H1 (cell line): ENCODE results near the gene PRRT2. TPM values are rescaled to one million over a fixed set of nuclear protein-coding genes. Genes with fewer than 3 reads are reported as not detected.

Experiments used
- CTCF ChIA-PET: fragments of 300-600 bp; sonication (Branson Sonifier 250); formaldehyde crosslinking; loops from one replicate; lab custom pipeline; 2021; ENCODE audit not compliant: partially characterized antibody; lab: Charles Lee
- POLR2A ChIA-PET: fragments of 300-600 bp; sonication (Branson Sonifier 250); formaldehyde crosslinking; loops from one replicate; lab custom pipeline; 2021; ENCODE audit warnings: inconsistent platforms; ENCODE audit not compliant: partially characterized antibody; lab: Charles Lee
- DNase-seq, 2 experiments: peaks; one replicate each; pipeline versions ENCODE4 v3.0.0 to v3.0.0-alpha.2; 2010 to 2022; ENCODE audit warnings: low spot score in 2 of 2, low read depth in 1 of 2, mixed read lengths in 1 of 2
- FAIRE-seq: peaks from 2 replicates; lab custom pipeline; 2011; peaks lifted over from hg19 to GRCh38; lab: Jason Lieb, UNC
- H2AFZ ChIP-seq: 2 replicates; pipeline ENCODE4 v1.8.1; 2012; ENCODE audit warnings: low read length, inconsistent platforms
- H2AK5ac ChIP-seq: 2 replicates; pipeline ENCODE4 v1.6.1; 2013; ENCODE audit warnings: low read depth, low read length
- H2BK120ac ChIP-seq: replicated peaks from 2 replicates; pipeline ENCODE3; 2013; ENCODE audit warnings: low read depth, low read length, inconsistent platforms
- H2BK12ac ChIP-seq: 2 replicates; pipeline ENCODE4 v1.6.1; 2013; ENCODE audit warnings: low read depth, low read length
- H2BK15ac ChIP-seq: 2 replicates; pipeline ENCODE4 v1.6.1; 2013; ENCODE audit warnings: low read length
- H2BK20ac ChIP-seq: 2 replicates; pipeline ENCODE4 v1.6.1; 2013; ENCODE audit warnings: low read length
- H2BK5ac ChIP-seq: 2 replicates; pipeline ENCODE4 v1.6.1; 2013; ENCODE audit warnings: low read depth, low read length
- H3K14ac ChIP-seq: 2 replicates; pipeline ENCODE4 v1.6.1; 2013; ENCODE audit warnings: inconsistent platforms; ENCODE audit not compliant: insufficient read length
- H3K18ac ChIP-seq: 2 replicates; pipeline ENCODE4 v1.6.1; 2013; ENCODE audit warnings: low read length; ENCODE audit errors: extremely low read depth
- H3K23ac ChIP-seq: 2 replicates; pipeline ENCODE4 v1.6.1; 2013; ENCODE audit warnings: inconsistent platforms; ENCODE audit not compliant: insufficient read length
- H3K23me2 ChIP-seq: 2 replicates; pipeline ENCODE4 v1.6.1; 2013; ENCODE audit warnings: low read depth, low read length
- H3K27ac ChIP-seq: 2 replicates; pipeline ENCODE4 v1.6.1; 2011; ENCODE audit warnings: low read depth, low read length, inconsistent platforms
- H3K27me3 ChIP-seq, 4 experiments: replicated peaks in 1 of 4; 1 replicate in 1 of 4; 2 replicates in 3 of 4; pipeline versions ENCODE4 v1.6.1 to v1.8.1; 2011 to 2013; ENCODE audit warnings: low read length in 3 of 4, mild to moderate bottlenecking in 3 of 4, inconsistent platforms in 2 of 4, mixed read lengths in 2 of 4, moderate library complexity in 1 of 4; ENCODE audit not compliant: control insufficient read depth in 3 of 4, insufficient read depth in 3 of 4; ENCODE audit errors: extremely low read depth in 1 of 4
- H3K36me3 ChIP-seq, 4 experiments: 2 replicates each; pipeline versions ENCODE4 v1.6.1 to v1.8.1; 2011 to 2013; ENCODE audit warnings: mild to moderate bottlenecking in 4 of 4, low read length in 3 of 4, moderate library complexity in 2 of 4, control low read depth in 1 of 4, inconsistent platforms in 1 of 4; ENCODE audit not compliant: insufficient read depth in 4 of 4, control insufficient read depth in 2 of 4
- H3K4ac ChIP-seq: replicated peaks from 2 replicates; pipeline ENCODE3; 2013; ENCODE audit warnings: low read length, low read depth, mixed read lengths, inconsistent platforms; ENCODE audit not compliant: insufficient read length
- H3K4me1 ChIP-seq, 4 experiments: replicated peaks in 1 of 4; 1 replicate in 1 of 4; 2 replicates in 3 of 4; pipeline versions ENCODE4 v1.6.1 to v1.8.1; 2011 to 2013; ENCODE audit warnings: low read length in 3 of 4, inconsistent platforms in 2 of 4, mixed read lengths in 1 of 4; ENCODE audit not compliant: insufficient read depth in 4 of 4, control insufficient read depth in 3 of 4
- H3K4me2 ChIP-seq, 2 experiments: 2 replicates each; pipeline versions ENCODE4 v1.6.1 to v1.8.1; 2011 to 2013; ENCODE audit warnings: low read depth in 2 of 2, low read length in 2 of 2, control low read depth in 1 of 2, inconsistent platforms in 1 of 2, mild to moderate bottlenecking in 1 of 2; ENCODE audit not compliant: insufficient read depth in 1 of 2
- H3K4me3 ChIP-seq, 4 experiments: fragments of 200-600, 300-600 bp in 1 of 4; sonication (generic), shearing (Covaris generic), sonication (Bioruptor Twin) in 1 of 4; 2 replicates each; pipeline versions ENCODE4 v1.5.1 to v1.8.1; 2011 to 2016; ENCODE audit warnings: low read length in 4 of 4, low read depth in 3 of 4, control low read depth in 2 of 4, inconsistent platforms in 2 of 4, mild to moderate bottlenecking in 2 of 4, mixed read lengths in 1 of 4, moderate library complexity in 1 of 4; ENCODE audit not compliant: insufficient read depth in 2 of 4; ENCODE audit errors: extremely low read depth in 1 of 4
- H3K56ac ChIP-seq: replicated peaks from 2 replicates; pipeline ENCODE3; 2013; ENCODE audit warnings: low read depth, mild to moderate bottlenecking, mixed read lengths, low read length, inconsistent platforms; ENCODE audit not compliant: insufficient read length
- H3K79me1 ChIP-seq: 2 replicates; pipeline ENCODE4 v1.6.1; 2013; ENCODE audit warnings: low read depth, low read length, control low read depth
- H3K79me2 ChIP-seq, 2 experiments: 2 replicates each; pipeline versions ENCODE4 v1.6.1 to v1.8.1; 2012 to 2013; ENCODE audit warnings: low read length in 2 of 2, mild to moderate bottlenecking in 2 of 2, inconsistent platforms in 1 of 2; ENCODE audit not compliant: insufficient read depth in 2 of 2, control insufficient read depth in 1 of 2
- H3K9ac ChIP-seq, 4 experiments: replicated peaks in 1 of 4; 1 replicate in 1 of 4; 2 replicates in 3 of 4; pipeline versions ENCODE4 v1.6.1 to v1.8.1; 2011 to 2013; ENCODE audit warnings: low read depth in 3 of 4, low read length in 3 of 4, control low read depth in 2 of 4, mild to moderate bottlenecking in 2 of 4, moderate library complexity in 2 of 4, inconsistent platforms in 1 of 4; ENCODE audit errors: extremely low read depth in 1 of 4
- H3K9me3 ChIP-seq, 2 experiments: 2 replicates each; pipeline versions ENCODE4 v1.6.1 to v1.8.1; 2012 to 2013; ENCODE audit warnings: mild to moderate bottlenecking in 2 of 2, moderate library complexity in 2 of 2, control low read depth in 1 of 2, inconsistent platforms in 1 of 2, low read depth in 1 of 2, low read length in 1 of 2, mixed read lengths in 1 of 2; ENCODE audit not compliant: insufficient read depth in 2 of 2
- H4K20me1 ChIP-seq, 2 experiments: replicated peaks in 1 of 2; 2 replicates each; pipeline versions ENCODE3 to v1.8.1; 2011 to 2013; ENCODE audit warnings: inconsistent platforms in 2 of 2, low read length in 2 of 2, mild to moderate bottlenecking in 1 of 2; ENCODE audit not compliant: insufficient read depth in 2 of 2, control insufficient read depth in 1 of 2
- H4K5ac ChIP-seq: 2 replicates; pipeline ENCODE4 v1.6.1; 2013; ENCODE audit warnings: low read length, low read depth, mixed read lengths, inconsistent platforms; ENCODE audit not compliant: insufficient read length
- H4K8ac ChIP-seq: 2 replicates; pipeline ENCODE4 v1.8.0; 2013; ENCODE audit warnings: mild to moderate bottlenecking, moderate library complexity, low read length, inconsistent platforms; ENCODE audit not compliant: insufficient read depth; ENCODE audit errors: extremely low read depth
- H4K91ac ChIP-seq: replicated peaks from 2 replicates; pipeline ENCODE3; 2013; ENCODE audit warnings: low read length, mixed read lengths, inconsistent platforms; ENCODE audit not compliant: insufficient read length
- KDM4A ChIP-seq: IDR thresholded peaks from one replicate; pipeline ENCODE4 v1.7.1; 2012; ENCODE audit warnings: low read depth, mild to moderate bottlenecking, moderate library complexity, low read length, inconsistent platforms; ENCODE audit not compliant: severe bottlenecking
- PHF8 ChIP-seq: fragments of 200-600 bp; sonication (generic); conservative IDR thresholded peaks from 2 replicates; pipeline ENCODE4 v1.7.1; 2012; ENCODE audit warnings: low read depth, mild to moderate bottlenecking, inconsistent platforms, low read length, moderate library complexity
- RAD21 ChIP-seq, 2 experiments: IDR thresholded peaks in 1 of 2; conservative IDR thresholded peaks in 1 of 2; 2 replicates each; pipeline ENCODE4 v1.6.1; 2011; ENCODE audit warnings: low read depth in 2 of 2, low read length in 2 of 2, improper control_type of control experiment in 1 of 2, inconsistent platforms in 1 of 2, mild to moderate bottlenecking in 1 of 2, moderate library complexity in 1 of 2
- SIN3A ChIP-seq, 2 experiments: IDR thresholded peaks in 1 of 2; conservative IDR thresholded peaks in 1 of 2; 2 replicates each; pipeline ENCODE4 v1.6.1; 2011 to 2012; ENCODE audit warnings: low read length in 2 of 2, improper control_type of control experiment in 1 of 2, low read depth in 1 of 2, mild to moderate bottlenecking in 1 of 2
- TBP ChIP-seq: IDR thresholded peaks from 2 replicates; pipeline ENCODE4 v1.6.1; 2011; ENCODE audit warnings: low read depth, low read length, improper control_type of control experiment
- WGBS, 2 experiments: shearing (Covaris generic) in 1 of 2; methylation state at CpG; one replicate each; pipeline versions ENCODE4 v1.1.6 to v1.1.7; 2013 to 2015; ENCODE audit warnings: low lambda C conversion rate in 2 of 2, mixed read lengths in 2 of 2, inconsistent platforms in 1 of 2, low coverage in 1 of 2, missing lambda C conversion rate in 1 of 2; ENCODE audit not compliant: insufficient replicate concordance in 2 of 2, insufficient coverage in 1 of 2, insufficient read length in 1 of 2; ENCODE audit errors: extremely low coverage in 1 of 2, missing lambda C conversion rate in 1 of 2; 5-methylcytosine and 5-hydroxymethylcytosine counted together
- polyA plus RNA-seq, 7 experiments: library from polyadenylated mRNA; depleted of rRNA in 3 of 7; stranded (reverse) in 5 of 7; unstranded in 2 of 7; fragments of >200 nt in 5 of 7; fragments of 200-250 nt in 2 of 7; gene quantifications; 1 replicate in 5 of 7; 2 replicates in 1 of 7; 4 replicates in 1 of 7; pipeline versions ENCODE4 v1.2.1 to v1.2.3, GENCODE V29; 2011 to 2013; ENCODE audit warnings: missing spikeins in 2 of 7, mixed read lengths in 2 of 7
- total RNA-seq: library from RNA; stranded (reverse); fragmentation: NEBNext Ultra II Directional; extraction: Animal tissue kit (Norgen Biotek cat#: 25700); gene quantifications from 2 replicates; pipeline ENCODE4 v1.2.1, GENCODE V29; 2021

The PRRT2 gene
- total and polyA plus RNA-seq, 2 of the 8 experiments (the other 6 are each of a cell fraction or from before 2014, with no cell fraction given): 12.8 to 32.6 TPM

DNA sequence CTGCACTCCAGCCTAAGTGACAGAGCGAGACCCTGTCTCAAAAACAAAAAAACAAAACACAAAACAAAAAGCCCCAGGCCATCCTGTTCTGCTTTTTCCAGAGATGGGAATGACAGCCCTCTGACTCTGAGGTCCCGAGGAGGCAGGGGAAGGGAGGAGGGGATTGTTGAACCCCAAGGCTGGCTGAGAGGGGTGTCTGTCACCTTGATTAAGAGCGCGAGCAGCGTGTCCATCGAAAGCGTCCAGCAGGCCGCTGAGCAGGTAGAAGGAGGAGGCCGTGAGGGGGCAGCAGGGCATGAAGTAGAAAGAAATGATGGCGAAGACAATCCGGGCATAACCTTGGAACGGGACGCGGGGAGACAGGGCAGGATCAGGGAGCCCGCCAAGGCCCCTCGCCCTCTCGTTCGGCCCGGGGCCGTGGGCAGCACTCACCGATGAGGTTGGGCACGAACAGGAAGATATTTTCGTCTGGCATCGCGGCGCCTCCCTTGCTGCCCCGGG lies 50.4 kb downstream of the PRRT2 start:
- Histone ChIP-seq H3K23me2 (peaks cover 8% of the 10 kb centered on the region; the same call in 1 of the 2 replicates), H3K18ac (peak overlapping the region; percentile 48), H3K23ac (no peak overlapping the region), H3K4me2 (peak overlapping the region; percentile 64 to 95), H2BK20ac (no peak overlapping the region), H3K9ac (peak overlapping the region; percentile 8 to 93 (median 78); a peak in 6 of 7 replicates), H3K4me1 (peaks cover 0 to 7% (median 3%) of the 10 kb centered on the region in 4 experiments; a peak in 3 of 7 replicates), H4K8ac (peak overlapping the region; percentile 72; the same call in 1 of the 2 replicates), H2AFZ (no peak overlapping the region; the same call in 1 of the 2 replicates), H2BK15ac (no peak overlapping the region), H4K5ac (peak overlapping the region; percentile 62), H2BK120ac (no peak overlapping the region), H3K79me1 (peaks cover 9% of the 10 kb centered on the region), H4K91ac (no peak overlapping the region), H3K36me3 (peaks cover 0 to 11% (median 6%) of the 10 kb centered on the region in 4 experiments; a peak in 5 of 8 replicates), H3K56ac (no peak overlapping the region), H3K79me2 (peaks cover 0 to 9% of the 10 kb centered on the region in 2 experiments; a peak in 2 of 4 replicates), H2AK5ac (no peak overlapping the region), H3K14ac (no peak overlapping the region), H3K4ac (peak overlapping the region; percentile 39), H3K27ac (no peak overlapping the region), H3K27me3 (no peaks in the 10 kb centered on the region), H2BK12ac (no peak overlapping the region), H3K4me3 (peak overlapping the region; percentile 82 to 90 (median 90)), H3K9me3 (no peaks in the 10 kb centered on the region), H2BK5ac (peak overlapping the region; percentile 96), H4K20me1 (peaks cover 0 to 5% of the 10 kb centered on the region in 2 experiments)
- WGBS, 2 experiments: 5% methylated on average over 21 of the region's 27 CpGs; no CpG with 5 or more reads in 1 of the 2 experiments
- DNase-seq (no peak), FAIRE-seq (no peak)
- POLR2A ChIA-PET: interaction anchor here (0.9 to 3.7 kb wide), 12 partner anchors 8 to 170 kb away, joined by 3 to 11 read pairs (median 4); partner anchors contain the start of genes HIRIP3 and PAGR1
- TF ChIP-seq KDM4A (peak; percentile 84), PHF8 (peak; percentile 48; the same call in 1 of the 2 replicates), RAD21 (IDR thresholded peaks at IDR 0.05 in 1 of 2, conservative IDR thresholded peaks at IDR 0.05 in 1 of 2; ENCODE audit: low read depth in 2 of 2, low read length in 2 of 2) (0 out of 4 replicates have a peak, but pooled peaks of 1 of the 2 experiments have one; percentile 6), SIN3A (conservative IDR thresholded peaks at IDR 0.05 in 1 of 2, IDR thresholded peaks at IDR 0.05 in 1 of 2; ENCODE audit: low read depth in 1 of 2, low read length in 2 of 2) (0 out of 4 replicates have a peak, but pooled peaks of 1 of the 2 experiments have one; percentile 11), TBP (no peak)
- CTCF ChIA-PET: interaction anchor here (1.1 to 2.4 kb wide), 5 partner anchors 12 to 49 kb away, joined by 3 to 10 read pairs (median 4); no protein-coding TSS in a partner anchor
